22Rv1 (cell line): ENCODE results near the gene SH3RF3.

Experiments used
- ZFX ChIP-seq: fragments of 450-650 bp; IDR thresholded peaks from 2 replicates; pipeline ENCODE4 v1.6.1; 2017; ENCODE audit warnings: antibody characterized with exemption, borderline replicate concordance
- TF ChIP-seq, protein P1 (sequence below): fragments of 450-650 bp; IDR thresholded peaks from 2 replicates; pipeline ENCODE4 v1.5.1; 2017; ENCODE audit warnings: mild to moderate bottlenecking

DNA sequence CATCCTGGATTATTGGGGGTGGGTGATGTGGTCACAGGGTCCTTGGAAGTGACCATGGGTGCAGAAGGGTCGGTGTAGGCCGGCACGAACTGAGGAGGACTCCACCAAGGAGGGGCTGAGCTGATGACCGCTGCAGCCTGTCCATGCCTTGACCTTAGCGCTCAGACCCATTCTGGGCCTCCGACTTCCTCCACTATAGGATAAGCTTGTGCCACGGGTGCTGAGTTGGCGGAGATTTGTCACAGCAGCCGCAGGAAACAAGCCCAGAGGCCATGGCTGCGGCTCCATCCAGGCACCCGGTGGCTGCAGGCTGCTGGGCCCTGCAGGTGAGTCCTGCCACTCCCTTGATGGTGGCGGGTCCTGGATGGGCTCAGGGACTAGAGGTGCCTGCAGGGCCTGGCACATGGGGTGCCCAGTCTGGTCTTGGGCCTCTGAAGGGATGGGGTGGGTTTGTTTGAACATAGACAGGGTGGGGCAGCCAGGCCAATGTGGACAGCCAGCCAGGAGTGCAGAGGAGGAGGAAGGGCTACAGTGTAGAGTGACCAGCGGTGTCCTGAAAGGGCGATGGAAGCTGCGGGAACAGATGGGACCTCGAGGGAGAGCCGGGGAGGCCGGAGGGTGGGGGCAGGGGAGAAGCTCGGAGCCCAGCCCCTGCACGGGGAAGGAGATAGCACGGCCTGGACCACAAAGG lies 400.0 kb downstream of the SH3RF3 start:
- TF ChIP-seq, protein P1, sequence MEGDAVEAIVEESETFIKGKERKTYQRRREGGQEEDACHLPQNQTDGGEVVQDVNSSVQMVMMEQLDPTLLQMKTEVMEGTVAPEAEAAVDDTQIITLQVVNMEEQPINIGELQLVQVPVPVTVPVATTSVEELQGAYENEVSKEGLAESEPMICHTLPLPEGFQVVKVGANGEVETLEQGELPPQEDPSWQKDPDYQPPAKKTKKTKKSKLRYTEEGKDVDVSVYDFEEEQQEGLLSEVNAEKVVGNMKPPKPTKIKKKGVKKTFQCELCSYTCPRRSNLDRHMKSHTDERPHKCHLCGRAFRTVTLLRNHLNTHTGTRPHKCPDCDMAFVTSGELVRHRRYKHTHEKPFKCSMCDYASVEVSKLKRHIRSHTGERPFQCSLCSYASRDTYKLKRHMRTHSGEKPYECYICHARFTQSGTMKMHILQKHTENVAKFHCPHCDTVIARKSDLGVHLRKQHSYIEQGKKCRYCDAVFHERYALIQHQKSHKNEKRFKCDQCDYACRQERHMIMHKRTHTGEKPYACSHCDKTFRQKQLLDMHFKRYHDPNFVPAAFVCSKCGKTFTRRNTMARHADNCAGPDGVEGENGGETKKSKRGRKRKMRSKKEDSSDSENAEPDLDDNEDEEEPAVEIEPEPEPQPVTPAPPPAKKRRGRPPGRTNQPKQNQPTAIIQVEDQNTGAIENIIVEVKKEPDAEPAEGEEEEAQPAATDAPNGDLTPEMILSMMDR = no peak
- TF ChIP-seq ZFX = no peak
